Measurements from ENCODE around the gene LNX1. TPM values are rescaled to one million over a fixed set of nuclear protein-coding genes. Genes with fewer than 3 reads are reported as not detected.

Gene LNX1
- total RNA-seq, 1 donor from 2014 or later: 32.1 TPM

DNA sequence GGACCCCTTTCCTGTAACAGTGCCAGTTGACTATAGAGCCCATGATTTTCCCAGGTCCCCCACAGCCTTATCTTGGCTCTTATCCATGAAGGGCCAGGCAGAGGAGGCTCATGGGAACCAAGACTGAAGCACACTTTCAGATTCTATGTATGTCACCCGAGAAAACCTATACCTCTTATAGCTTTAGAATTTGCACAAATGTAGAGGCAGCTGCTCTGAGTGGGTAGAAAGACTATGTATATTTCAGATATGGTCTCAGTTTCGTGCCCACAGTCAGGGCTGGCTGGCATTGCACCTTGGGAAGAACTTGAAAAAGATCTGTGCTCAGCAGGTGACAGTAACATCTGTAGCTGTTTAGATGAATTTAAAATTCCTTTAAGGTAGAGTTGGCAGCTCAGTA, 8.3 kb upstream of the LNX1 start:
- DNase-seq (ENCODE audit: low spot score): no peak

GRCh38 chr4:53598901-53599300, 7.6 kb upstream of the LNX1 start:
- no peak for DNase-seq (ENCODE audit: low spot score)

GRCh38 chr4:53598483-53598882, 7.2 kb upstream of the LNX1 start:
- no peak for DNase-seq (ENCODE audit: low spot score)

- no peak for DNase-seq (ENCODE audit: low spot score)
Observed at GRCh38 chr4:53596901-53597300, 5.6 kb upstream of the LNX1 start.

GRCh38 chr4:53595834-53596233, 4.5 kb upstream of the LNX1 start:
- no peak for DNase-seq (ENCODE audit: low spot score)

DNA sequence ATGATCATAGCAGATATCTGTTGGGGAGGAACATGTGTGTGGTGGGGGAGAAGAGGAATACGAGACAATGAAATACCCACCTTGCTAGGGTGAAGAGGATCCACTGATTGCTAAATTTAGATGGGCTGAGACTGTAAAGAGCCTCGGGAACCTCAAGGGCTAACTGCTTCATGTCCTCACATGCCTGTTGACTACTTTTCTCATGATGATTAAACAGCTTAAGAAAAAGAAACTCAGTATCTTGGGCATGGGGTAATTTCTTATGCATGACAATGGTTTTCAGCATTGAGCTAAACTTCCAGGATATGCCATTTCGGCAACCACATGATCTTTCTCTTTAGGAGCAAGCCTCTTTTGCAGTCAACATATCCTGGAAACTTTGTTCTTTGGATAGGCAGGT, 3.9 kb upstream of the LNX1 start:
- no peak for DNase-seq (ENCODE audit: low spot score)

DNA sequence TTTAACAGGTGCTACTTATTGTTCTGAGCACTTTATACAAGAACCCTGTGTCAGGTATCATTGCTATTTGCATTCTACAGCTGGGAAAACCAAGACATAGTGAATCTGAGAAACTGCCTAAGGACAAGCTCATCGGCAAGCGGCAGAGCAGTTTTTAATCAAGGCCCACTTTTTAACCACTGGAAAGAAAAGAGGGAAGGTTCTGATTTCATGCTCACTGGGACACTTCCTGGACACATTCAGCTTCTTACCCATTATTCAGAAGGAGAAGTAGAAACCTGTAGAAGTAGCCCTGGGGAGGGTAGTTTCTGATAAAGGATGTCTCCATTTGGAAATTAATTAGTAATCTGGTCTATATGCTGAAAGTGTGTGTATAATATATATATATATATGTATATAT, 2.5 kb upstream of the LNX1 start:
- DNase-seq (ENCODE audit: low spot score): no peak

- peak; percentile 76 for DNase-seq (ENCODE audit: low spot score)
Observed at GRCh38 chr4:53592686-53593501, 1.6 kb upstream of the LNX1 start.

GRCh38 chr4:53592122-53592521, 836 bp upstream of the LNX1 start:
- DNase-seq (ENCODE audit: low spot score): no peak

GRCh38 chr4:53590187-53590586, 1.1 kb downstream of the LNX1 start:
- no peak for DNase-seq (ENCODE audit: low spot score)

GRCh38 chr4:53589511-53589910, 1.8 kb downstream of the LNX1 start:
- DNase-seq (ENCODE audit: low spot score): no peak

GRCh38 chr4:53587135-53587534, 4.2 kb downstream of the LNX1 start:
- no peak for DNase-seq (ENCODE audit: low spot score)

DNA sequence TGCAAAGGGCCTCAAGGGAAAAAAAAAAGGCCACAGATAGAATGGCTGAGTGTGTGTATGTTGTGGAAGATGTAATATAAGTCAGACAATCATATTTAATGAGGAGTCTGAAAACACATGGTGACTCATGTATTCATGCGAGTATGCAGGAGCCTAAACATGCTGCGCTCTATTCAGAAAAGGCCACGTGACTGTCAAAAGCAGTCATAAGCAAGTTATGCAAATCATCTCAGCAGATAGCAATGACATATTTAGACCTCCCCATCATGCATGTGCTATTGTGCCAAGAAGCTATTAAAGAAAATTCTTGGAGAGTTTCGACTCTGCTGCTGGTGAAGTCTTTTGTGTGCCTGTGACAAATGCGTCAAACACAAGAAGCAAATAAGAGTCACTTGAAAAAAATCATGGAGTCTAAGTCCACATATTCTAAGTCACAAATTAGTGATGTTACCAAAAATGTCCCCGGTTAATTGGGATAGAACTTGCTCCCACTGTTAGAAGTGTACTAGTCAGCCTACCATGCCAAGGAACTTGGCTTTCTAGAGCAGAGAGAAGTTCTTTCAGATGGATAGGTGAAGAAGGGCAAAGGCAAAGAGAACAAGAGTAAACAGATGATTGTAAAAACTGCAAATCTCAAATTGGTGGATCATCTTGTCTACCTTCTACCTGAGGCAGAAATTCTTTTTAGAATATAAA, 5.0 kb downstream of the LNX1 start:
- no peak for DNase-seq (ENCODE audit: low spot score)

- no peak for DNase-seq (ENCODE audit: low spot score)
Observed at GRCh38 chr4:53584658-53585057, 6.6 kb downstream of the LNX1 start.

DNA sequence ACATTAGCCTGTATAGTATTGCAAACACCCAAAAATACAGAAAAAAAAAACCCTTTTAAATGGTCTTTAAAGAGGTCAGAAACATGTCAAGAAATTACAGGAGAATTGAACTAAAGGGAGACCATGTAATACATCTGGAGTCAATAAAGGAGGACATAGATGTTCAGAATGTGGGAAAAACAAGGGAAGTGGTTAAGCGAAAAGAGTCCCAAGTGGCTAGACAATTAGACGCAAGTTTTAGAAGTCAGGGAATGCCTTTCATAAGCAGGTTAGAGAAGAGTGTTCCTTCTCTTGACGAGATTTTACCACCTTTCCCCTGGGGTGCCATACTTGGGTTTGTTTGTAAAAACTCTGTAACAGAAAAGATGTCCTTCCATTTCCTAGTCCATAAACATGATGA, 7.8 kb downstream of the LNX1 start:
- no peak for DNase-seq (ENCODE audit: low spot score)

DNA sequence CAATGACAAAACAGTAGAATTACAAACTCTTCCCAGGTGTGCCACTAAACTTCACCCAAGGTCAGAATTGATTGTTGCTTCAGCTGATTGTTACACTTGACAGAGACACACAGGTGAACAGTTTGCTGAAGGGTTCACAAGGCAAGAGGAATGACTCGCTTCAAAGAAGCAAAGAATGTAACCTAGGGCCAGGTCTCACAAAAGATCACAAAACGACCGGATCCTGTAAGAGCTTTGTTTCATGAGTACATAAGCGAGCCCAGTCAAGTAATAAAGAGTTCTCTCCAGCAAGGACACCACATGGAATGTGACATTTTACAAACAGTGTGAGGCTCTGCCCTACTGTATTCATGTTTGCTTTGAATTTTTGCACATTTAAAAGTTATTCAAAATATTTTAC, 9.1 kb downstream of the LNX1 start:
- no peak for DNase-seq (ENCODE audit: low spot score)

GRCh38 chr4:53580274-53580673, 11.0 kb downstream of the LNX1 start:
- DNase-seq (ENCODE audit: low spot score): no peak

GRCh38 chr4:53579826-53580225, 11.5 kb downstream of the LNX1 start:
- DNase-seq (ENCODE audit: low spot score): no peak

DNA sequence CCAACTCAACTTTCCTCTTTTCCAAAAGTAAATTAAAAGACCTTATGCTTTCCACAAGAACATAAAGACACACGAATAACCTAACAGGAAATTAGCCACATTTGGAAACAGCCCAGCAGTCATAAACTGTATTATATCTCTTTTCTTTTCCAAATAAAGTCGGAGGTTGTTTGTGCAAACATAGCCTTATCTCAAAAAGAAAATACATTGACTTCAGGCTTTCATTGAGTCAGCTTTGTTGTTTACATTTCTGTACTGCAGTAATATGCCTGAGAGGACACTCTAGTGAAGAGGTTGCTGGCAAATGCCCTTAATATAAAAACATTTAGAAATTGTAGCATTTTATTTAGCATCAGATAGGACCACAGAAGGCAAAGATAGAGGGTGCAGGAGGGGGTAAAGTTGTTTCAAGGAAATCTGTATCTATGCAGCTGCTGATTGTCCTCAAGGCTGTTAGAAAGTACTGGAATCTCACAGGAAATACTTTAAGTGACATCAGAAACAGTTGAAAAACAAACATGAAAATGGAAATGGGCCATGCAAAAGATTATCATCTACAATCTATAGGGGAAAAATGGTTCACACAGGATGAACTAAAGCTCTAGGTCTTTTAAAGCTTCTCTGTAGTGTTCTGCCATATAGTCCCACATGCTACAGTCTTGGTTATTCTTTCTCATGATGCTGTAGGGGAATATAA, 14.5 kb downstream of the LNX1 start:
- no peak for DNase-seq (ENCODE audit: low spot score)

DNA sequence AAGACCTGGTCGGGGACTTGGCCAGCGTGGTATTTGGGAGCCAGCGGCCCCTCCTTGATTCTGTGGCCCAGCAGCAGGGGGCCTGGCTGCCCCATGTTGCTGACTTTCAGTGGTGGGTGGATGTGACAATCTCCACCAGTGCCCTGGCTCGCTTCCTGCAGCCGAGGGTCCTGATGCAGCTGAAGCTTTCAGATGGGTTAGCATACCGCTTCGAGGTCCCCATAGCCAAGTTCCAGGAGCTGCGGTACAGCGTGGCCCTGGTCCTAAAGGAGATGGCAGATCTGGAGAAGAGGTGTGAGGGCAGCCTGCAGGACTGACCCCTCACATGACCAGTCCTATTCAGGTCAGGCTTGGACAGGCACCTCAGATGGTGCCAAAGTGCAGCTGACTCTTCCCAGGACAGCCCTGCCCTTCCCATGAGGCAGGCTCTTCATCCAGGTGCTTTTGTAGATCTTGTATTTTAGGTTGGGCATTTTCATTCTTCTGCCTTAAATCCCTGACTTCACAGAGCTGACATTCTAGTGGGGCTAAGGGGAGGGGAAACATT, 15.1 kb downstream of the LNX1 start:
- no peak for DNase-seq (ENCODE audit: low spot score)

- no peak for DNase-seq (ENCODE audit: low spot score)
Observed at GRCh38 chr4:53575552-53575951, 15.7 kb downstream of the LNX1 start.

DNA sequence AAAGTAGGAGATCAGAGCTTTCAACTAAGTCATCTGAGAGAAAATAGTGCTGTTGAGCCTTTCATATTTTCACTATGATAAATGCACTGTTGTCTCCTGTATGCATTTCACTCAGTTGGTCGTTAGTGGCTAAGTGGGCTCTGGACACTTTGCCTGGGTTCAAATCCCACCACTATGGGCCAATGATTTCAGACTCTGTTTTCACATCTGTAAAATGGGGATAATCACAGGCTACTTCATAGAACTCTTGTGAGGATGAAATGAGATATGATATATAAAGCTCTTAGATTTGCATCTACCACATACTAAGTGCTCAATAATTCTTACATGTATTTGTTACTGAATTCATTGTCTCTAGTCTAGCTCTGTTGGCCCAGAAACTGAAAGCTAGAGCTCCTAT, 16.8 kb downstream of the LNX1 start:
- no peak for DNase-seq (ENCODE audit: low spot score)

- no peak for DNase-seq (ENCODE audit: low spot score)
Observed at GRCh38 chr4:53573696-53574095, 17.6 kb downstream of the LNX1 start.
